ENCODE data around the gene CTU2.

Gene CTU2

DNA sequence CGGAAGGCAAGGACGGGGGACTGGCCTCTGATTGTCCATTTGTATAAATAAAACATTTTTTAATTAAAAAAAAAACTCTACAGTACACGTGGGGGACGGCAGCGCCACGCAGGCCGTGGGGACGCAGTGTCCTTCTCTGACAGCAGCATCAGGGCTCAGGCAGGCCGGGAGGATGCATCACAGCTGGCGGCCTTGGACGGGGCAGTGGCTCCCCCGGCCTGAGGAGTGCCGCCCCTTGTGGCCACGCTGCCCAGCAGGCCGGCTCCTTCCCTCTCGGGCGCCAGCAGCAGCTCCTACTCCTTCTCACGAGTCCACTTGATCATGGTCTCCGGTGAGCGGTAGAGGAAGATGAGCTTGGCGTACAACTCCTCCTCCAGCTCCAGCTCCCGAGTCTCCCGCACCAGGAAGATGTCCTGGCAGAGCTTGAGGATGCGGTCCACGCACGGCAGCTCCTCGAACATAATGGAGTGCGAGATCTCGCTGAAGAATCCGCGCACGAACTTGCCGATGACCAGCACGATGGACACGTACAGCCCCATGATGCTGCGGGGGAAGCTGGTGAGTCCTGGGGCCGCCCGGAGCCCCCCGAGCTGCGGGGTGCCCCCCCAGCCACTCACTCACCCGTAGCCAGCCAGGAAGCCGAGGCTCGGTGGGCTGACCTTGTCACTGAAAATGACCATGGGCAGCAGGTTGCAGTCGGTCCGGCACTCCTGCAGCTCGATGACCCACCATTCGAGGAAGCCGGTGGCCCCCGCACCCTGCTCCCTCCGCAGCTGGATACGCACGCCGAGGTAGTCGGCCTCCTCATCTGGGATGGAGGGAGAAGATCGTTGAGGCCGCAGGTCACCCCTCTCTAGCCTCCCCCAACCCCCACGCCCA is 9.2 kb downstream of the CTU2 start:
- DNase-seq = no peak

DNA sequence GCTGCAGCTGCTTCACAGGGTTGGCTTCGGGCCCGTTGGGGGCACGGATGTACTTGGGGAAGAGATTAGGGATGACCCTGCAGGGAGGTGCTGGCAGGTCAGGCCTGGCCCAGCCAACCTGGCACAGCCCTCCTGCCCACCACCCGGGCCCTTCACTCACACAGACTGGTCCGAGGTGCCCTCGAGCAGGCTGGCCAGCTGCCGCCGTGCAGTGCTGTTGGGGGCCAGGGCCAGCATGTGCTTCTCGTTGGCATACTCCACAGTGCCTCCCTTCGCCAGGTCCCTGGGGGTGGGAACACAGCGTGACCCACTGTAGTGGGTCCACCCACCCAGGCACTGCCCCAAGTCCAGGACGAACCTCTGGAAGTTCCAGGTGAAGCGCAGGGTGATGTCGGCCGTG is 9.9 kb downstream of the CTU2 start:
- no peak for DNase-seq

DNA sequence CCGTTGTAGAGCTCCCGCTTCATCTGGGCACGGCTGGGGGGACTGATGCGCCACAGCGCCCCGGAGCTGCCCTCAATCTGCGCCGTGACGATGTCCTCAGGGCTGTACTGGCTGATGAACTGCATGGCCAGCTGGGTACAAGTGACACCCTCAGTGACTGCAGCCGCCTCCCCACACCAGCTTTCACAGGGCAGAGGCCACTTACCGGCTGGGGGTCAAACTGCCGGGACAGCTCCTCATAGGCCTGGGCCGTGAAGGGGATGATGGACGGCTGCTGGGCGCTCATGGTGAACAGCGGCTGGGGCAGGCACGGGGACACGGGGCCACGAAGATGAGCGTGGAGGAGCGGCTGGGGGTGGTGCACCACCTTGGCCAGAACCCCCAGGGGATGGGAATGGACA is 10.3 kb downstream of the CTU2 start:
- DNase-seq = no peak

- no peak for DNase-seq
Measured at GRCh38 chr16:88718178-88718577, 11.9 kb downstream of the CTU2 start.

GRCh38 chr16:88719267-88719932 is 13.1 kb downstream of the CTU2 start:
- no peak for DNase-seq

- DNase-seq = no peak
Measured at GRCh38 chr16:88719933-88720296, 13.6 kb downstream of the CTU2 start.

- DNase-seq = no peak
Measured at GRCh38 chr16:88720396-88720970, 14.2 kb downstream of the CTU2 start.

DNA sequence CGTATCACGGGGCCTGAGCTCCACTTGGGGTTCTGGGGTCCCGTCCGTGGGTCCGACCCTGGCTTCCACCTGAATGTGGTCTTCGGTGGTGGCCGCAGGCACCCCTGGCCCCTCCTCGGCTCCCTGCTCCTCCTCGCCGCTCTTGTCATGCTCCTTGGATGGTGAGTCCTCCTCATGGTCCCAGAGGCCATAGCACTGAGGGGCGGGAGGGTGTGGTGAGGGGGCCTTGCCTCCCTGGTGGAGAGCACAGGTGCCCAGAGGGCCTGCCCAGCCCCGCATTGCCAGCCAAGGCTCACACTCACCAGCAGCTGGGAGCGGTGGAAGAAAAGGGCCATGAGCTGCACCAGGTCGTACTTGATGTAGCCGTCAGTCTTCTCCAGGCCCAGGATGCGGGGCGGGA is 14.9 kb downstream of the CTU2 start:
- DNase-seq = no peak

- no peak for DNase-seq
Measured at GRCh38 chr16:88721815-88722755, 15.8 kb downstream of the CTU2 start.

- no peak for DNase-seq
Measured at GRCh38 chr16:88722784-88723506, 16.6 kb downstream of the CTU2 start.

DNA sequence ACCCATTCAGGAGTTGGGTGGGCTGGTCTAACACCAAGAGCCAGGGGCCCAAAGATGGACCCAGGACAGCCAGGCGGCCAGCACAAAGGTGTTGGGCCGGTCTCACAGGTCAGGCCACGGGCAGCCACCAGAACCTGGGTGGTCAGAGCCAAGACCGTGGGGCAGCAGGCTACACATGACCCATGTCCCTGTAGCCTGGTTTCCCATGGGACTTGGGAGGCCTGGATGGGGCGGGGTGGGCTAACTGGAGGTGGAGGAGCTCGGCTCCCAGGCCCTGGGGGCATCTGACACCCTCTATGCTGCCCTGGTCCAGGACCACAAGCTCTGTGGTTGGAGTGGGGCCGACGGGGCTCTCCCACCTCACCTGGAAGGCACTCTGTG is 17.2 kb downstream of the CTU2 start:
- DNase-seq = no peak

- no peak for DNase-seq
Measured at GRCh38 chr16:88723911-88724310, 17.6 kb downstream of the CTU2 start.

GRCh38 chr16:88724855-88725555 is 18.7 kb downstream of the CTU2 start:
- DNase-seq = no peak

DNA sequence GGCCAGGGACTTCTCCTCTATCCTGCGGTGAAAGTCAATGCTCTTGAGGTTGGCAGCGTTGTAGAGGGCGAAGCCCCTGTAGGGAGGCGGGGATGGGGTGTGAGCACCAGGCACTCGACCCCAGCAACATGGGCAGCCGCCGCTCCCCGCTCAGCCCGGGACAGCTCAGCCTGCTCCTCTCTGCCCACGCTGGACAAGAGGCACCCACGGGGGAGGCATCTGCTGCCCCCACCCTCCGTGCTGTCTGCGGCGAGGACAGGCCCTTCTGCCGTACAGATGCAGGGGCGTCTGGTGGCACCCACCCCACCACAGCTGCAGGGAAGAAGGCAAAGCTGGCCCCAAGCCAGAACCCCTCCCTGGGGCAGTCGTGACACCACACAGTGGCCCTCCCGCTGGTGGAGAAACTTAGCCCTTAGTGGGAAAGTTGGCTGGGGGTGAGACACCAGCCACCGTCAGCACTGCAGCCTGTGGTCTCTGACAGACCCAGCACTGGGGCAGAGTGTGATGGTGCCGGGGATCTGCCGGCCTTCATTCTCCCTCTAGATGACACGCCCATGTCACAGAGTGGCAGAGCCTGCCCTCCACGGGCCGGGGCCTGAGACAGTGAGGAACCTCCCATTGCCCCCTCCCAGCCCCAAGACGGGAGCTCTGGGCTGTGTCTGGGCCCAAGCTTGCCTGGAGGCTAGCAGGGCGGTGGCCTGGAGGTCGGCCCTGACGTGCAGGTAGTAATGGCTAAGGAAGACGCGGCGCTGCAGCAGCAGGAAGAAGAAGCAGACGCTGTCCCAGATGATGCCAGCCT is 19.5 kb downstream of the CTU2 start:
- DNase-seq = no peak

GRCh38 chr16:88726408-88726749 is 20.1 kb downstream of the CTU2 start:
- DNase-seq = no peak

DNA sequence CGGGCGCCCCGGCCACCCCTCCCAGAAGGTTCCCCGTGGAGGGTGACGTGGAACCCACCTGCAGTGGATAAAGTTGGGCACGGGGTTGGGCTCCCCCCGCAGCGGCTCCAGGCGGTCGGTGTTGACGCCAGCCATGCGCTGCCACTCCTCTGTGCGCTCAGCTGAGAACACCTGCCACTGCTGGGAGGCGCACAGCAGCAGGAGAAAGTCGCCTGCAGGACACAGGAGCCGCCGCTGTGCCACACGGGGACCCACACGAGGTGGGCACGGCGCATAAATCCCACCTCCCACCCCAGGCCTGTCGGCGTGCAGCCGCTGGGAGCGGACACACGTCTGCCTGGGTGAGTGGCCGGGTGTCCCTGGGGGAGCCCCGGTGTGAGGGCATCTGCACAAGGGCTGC is 20.7 kb downstream of the CTU2 start:
- DNase-seq = no peak

- DNase-seq = no peak
Measured at GRCh38 chr16:88727871-88728270, 21.6 kb downstream of the CTU2 start.

- no peak for DNase-seq
Measured at GRCh38 chr16:88730632-88731607, 24.6 kb downstream of the CTU2 start.

- no peak for DNase-seq
Measured at GRCh38 chr16:88731699-88732098, 25.4 kb downstream of the CTU2 start.

All from activated CD4-positive, alpha-beta T cell treated with anti-CD3 and anti-CD28 coated beads for 48 hours (primary cell).